Measurements from ENCODE around the gene RPP25L. TPM values are rescaled to one million over a fixed set of nuclear protein-coding genes. Genes with fewer than 3 reads are reported as not detected.

RPP25L gene, protein sequence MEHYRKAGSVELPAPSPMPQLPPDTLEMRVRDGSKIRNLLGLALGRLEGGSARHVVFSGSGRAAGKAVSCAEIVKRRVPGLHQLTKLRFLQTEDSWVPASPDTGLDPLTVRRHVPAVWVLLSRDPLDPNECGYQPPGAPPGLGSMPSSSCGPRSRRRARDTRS
- total RNA-seq (10 to 100 TPM; 11.3 to 42.9 (median 27.5) TPM), polyA plus RNA-seq (10 to 100 TPM; 10.5 to 32.5 (median 28.3) TPM)
- long read RNA-seq, donor 1, transcript RPP25L-202 (2 exons, 888 nt): major isoform, 18 of 20 reads
- long read RNA-seq, donor 1, partial matches to known transcripts: 0 of 20 reads
- long read RNA-seq, donor 1, other reads (novel, unspliced or antisense): 0 of 20 reads
- long read RNA-seq, donor 2, transcript RPP25L-202 (2 exons, 888 nt): major isoform, 11 of 15 reads
- long read RNA-seq, donor 2, partial matches to known transcripts: 0 of 15 reads
- long read RNA-seq, donor 2, other reads (novel, unspliced or antisense): 0 of 15 reads
- long read RNA-seq, donor 3, transcript RPP25L-202 (2 exons, 888 nt): major isoform, 9 of 12 reads
- long read RNA-seq, donor 3, partial matches to known transcripts: 0 of 12 reads
- long read RNA-seq, donor 3, other reads (novel, unspliced or antisense): 0 of 12 reads
- long read RNA-seq, donor 4, transcript RPP25L-202 (2 exons, 888 nt): major isoform, 13 of 14 reads
- long read RNA-seq, donor 4, partial matches to known transcripts: 0 of 14 reads
- long read RNA-seq, donor 4, other reads (novel, unspliced or antisense): 1 of 14 reads
- long read RNA-seq, donor 5, transcript RPP25L-202 (2 exons, 888 nt): major isoform, 36 of 46 reads
- long read RNA-seq, donor 5, partial matches to known transcripts: 0 of 46 reads
- long read RNA-seq, donor 5, other reads (novel, unspliced or antisense): 6 of 46 reads
- long read RNA-seq, donor 6, transcript RPP25L-202 (2 exons, 888 nt): major isoform, 14 of 15 reads
- long read RNA-seq, donor 6, partial matches to known transcripts: 0 of 15 reads
- long read RNA-seq, donor 6, other reads (novel, unspliced or antisense): 0 of 15 reads
- long read RNA-seq, donor 7, transcript RPP25L-202 (2 exons, 888 nt): major isoform, 11 of 31 reads
- long read RNA-seq, donor 7, partial matches to known transcripts: 19 of 31 reads
- long read RNA-seq, donor 7, other reads (novel, unspliced or antisense): 0 of 31 reads
- long read RNA-seq, donor 8, transcript RPP25L-202 (2 exons, 888 nt): major isoform, 18 of 34 reads
- long read RNA-seq, donor 8, partial matches to known transcripts: 14 of 34 reads
- long read RNA-seq, donor 8, other reads (novel, unspliced or antisense): 0 of 34 reads
- long read RNA-seq, donor 9, transcript RPP25L-202 (2 exons, 888 nt): major isoform, 18 of 38 reads
- long read RNA-seq, donor 9, partial matches to known transcripts: 18 of 38 reads
- long read RNA-seq, donor 9, other reads (novel, unspliced or antisense): 0 of 38 reads
- long read RNA-seq, donor 10, transcript RPP25L-202 (2 exons, 888 nt): major isoform, 8 of 22 reads
- long read RNA-seq, donor 10, partial matches to known transcripts: 14 of 22 reads
- long read RNA-seq, donor 10, other reads (novel, unspliced or antisense): 0 of 22 reads

DNA sequence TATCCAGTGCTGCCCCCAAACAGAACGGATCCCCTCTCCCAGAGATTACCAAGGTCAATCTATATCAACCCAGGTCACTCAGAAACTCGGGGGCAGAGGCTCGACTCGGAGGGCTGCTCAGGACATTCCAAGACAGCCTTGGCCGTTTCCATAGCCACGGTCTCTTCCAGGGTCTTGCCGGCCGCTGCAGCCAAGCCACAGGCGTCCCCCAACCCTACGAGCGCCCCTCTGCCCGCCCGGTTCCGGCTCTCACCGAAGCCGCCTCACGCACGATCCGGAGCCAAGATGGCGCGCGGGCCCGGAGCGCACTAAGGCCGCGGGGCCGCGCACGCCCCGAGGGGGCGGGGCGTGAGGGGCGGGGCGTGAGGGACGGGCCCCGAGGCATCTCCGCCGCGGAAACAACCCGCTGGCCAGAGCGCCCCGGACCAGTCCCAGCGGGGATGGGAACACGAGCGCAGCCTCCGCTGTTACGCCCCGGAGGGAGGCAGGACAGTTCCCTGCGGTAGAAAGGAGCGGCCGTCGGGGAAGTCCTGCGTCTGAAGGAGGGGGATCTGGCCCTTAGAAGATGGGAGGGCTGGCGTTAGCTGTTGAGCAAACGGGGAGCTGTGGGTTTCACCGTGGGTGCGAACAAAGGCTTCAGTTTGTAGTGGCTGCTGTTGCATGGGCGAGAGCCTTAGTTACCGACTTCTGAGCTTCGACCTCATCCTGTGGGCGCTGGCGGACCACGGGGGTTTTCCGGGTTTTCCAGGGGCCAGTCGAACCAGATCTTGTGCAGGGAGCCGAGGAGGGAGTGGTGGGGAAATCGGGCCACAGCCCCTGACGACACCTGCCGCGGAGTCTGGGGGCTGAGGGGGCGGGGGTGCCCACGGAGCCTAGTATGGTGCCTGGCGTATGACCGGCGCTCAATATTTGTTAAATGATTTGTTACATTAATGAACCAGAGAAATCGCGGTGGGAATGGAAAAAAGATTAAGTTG, at the start of gene RPP25L:
TSS of gene RPP25L (minus strand) at position 287 of the 977 bp plus-strand sequence. CDS start 801 bp downstream, outside the sequence.
- peak; percentile 84 to 93 (median 88) for DNase-seq
- intact Hi-C loops (cut with DNase I): no loop called here

GRCh38 chr9:34659592-34660253, 47.8 kb upstream of the RPP25L start:
- no peaks in the 10 kb centered on the region for H3K9me3 ChIP-seq (replicated peaks in 1 of 3)
- H3K36me3 ChIP-seq (replicated peaks in 1 of 2): no peaks in the 10 kb centered on the region
- intact Hi-C loops (cut with DNase I): loop anchor here in 1 of 2 donors (10.0 kb wide), 1 partner anchor 45 kb away; no protein-coding TSS in a partner anchor
- WGBS, 4 donors: 87 to 95% (median 94%) methylated on average over 4 to 8 of the region's 8 CpGs
- no peak overlapping the region for H3K27ac ChIP-seq
- TF ChIP-seq CTCF (IDR thresholded peaks at IDR 0.05): no peak
- TF ChIP-seq POLR2A (IDR thresholded peaks at IDR 0.05): no peak
- H3K4me1 ChIP-seq (replicated peaks in 1 of 2): peaks cover 4 to 5% of the 10 kb centered on the region in 2 donors
- no peak overlapping the region for H3K4me3 ChIP-seq
- DNase-seq: no peak
- no peaks in the 10 kb centered on the region for H3K27me3 ChIP-seq

More for the DNA sequence above, at the start of gene RPP25L:
- peaks cover 0 to 33% of the 10 kb centered on the region in 2 donors for H3K36me3 ChIP-seq (replicated peaks in 1 of 2)
- peaks cover 6 to 15% of the 10 kb centered on the region in 2 donors for H3K4me1 ChIP-seq (replicated peaks in 1 of 2)
- H3K27me3 ChIP-seq: no peaks in the 10 kb centered on the region
- 0 to 1% (median 1%) methylated on average over 12 to 77 of the region's 77 CpGs for WGBS, 4 donors
- H3K4me3 ChIP-seq: peak within 1 kb of the TSS; percentile 35 to 85 (median 77)
- peak in 1 of 2 donors; percentile 80 for TF ChIP-seq POLR2A (IDR thresholded peaks at IDR 0.05)
- TF ChIP-seq CTCF (IDR thresholded peaks at IDR 0.05): no peak
- peak within 1 kb of the TSS in 4 of 5 donors; percentile 19 to 87 (median 69) for H3K27ac ChIP-seq
- no peaks in the 10 kb centered on the region for H3K9me3 ChIP-seq (replicated peaks in 1 of 3)

DNA sequence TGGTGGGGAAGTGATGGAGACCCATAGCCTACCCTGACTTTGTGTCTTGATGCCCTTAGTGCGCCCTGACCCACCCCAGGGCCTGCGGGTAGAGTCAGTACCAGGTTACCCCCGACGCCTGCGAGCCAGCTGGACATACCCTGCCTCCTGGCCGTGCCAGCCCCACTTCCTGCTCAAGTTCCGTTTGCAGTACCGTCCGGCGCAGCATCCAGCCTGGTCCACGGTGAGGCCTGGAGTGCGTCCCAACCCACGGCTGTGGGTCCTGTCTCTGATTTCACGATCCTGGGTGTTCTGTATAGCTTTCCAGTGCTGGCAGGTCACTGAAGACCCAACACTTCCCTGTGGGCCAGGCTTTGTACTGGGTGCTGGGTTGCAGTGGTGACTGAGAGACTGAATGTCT, 46.6 kb upstream of the RPP25L start:
- Histone ChIP-seq H3K36me3 (replicated peaks in 1 of 2) (no peaks in the 10 kb centered on the region), H3K4me3 (no peak overlapping the region), H3K9me3 (replicated peaks in 1 of 3) (no peaks in the 10 kb centered on the region), H3K27me3 (no peaks in the 10 kb centered on the region), H3K27ac (no peak overlapping the region), H3K4me1 (replicated peaks in 1 of 2) (peaks cover 2 to 10% of the 10 kb centered on the region in 2 donors)
- TF ChIP-seq POLR2A (IDR thresholded peaks at IDR 0.05) (no peak), CTCF (IDR thresholded peaks at IDR 0.05) (no peak)
- DNase-seq: no peak
- 88 to 94% (median 91%) methylated on average over 14 of the region's 14 CpGs; no CpG with 5 or more reads in 1 of the 4 donors for WGBS, 4 donors
- intact Hi-C loops (cut with DNase I): loop anchor here in 1 of 2 donors (10.0 kb wide), 1 partner anchor 46 kb away; no protein-coding TSS in a partner anchor
